C4-2B (cell line): ENCODE data around the gene PIGU.

Source experiments
- ZFX ChIP-seq: fragments of 450-650 bp; IDR thresholded peaks from 2 replicates; pipeline ENCODE4 v1.6.1; 2017
- TF ChIP-seq, protein P1 (sequence below): fragments of 450-650 bp; conservative IDR thresholded peaks from 2 replicates; pipeline ENCODE4 v1.5.1; 2017; ENCODE audit warnings: mild to moderate bottlenecking

DNA sequence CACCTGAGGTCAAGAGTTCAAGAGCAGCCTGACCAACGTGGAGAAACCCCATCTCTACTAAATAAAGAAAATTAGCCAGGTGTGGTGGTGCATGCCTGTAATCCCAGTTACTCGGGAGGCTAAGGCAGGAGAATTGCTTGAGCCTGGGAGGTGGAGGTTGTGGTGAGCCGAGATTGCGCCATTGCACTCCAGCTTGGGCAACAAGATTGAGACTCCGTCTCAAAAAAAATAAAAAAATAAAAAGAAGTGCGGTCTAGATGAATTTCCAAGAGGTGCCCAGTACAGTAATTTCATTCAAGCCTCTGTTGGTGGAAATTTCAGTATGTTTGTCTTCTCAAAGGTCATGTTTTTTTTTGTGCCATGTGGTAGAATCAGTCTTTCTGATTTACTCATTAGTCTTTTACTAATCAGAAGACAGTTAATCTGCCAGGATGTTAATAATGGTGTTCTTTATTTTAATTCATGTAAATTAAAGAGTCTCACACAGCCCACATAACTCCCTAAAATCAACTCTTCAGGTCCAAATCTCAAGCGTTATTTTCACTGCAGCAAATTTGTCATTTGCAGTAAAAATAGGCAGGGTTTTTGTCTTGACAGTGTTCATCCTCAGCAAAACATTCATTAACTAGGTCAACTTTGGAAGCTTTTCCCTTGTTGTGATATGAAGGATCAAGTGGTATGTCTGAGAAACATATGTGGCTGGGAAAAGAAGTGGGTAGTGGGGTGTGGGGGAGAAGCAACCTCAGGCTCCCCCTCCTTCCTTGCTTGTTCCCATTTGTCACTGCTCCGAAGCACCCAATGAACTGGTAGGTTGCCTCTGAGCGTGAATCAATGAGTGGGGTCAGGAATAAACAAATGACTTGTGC, 40.6 kb upstream of the PIGU start:
- TF ChIP-seq, protein P1, sequence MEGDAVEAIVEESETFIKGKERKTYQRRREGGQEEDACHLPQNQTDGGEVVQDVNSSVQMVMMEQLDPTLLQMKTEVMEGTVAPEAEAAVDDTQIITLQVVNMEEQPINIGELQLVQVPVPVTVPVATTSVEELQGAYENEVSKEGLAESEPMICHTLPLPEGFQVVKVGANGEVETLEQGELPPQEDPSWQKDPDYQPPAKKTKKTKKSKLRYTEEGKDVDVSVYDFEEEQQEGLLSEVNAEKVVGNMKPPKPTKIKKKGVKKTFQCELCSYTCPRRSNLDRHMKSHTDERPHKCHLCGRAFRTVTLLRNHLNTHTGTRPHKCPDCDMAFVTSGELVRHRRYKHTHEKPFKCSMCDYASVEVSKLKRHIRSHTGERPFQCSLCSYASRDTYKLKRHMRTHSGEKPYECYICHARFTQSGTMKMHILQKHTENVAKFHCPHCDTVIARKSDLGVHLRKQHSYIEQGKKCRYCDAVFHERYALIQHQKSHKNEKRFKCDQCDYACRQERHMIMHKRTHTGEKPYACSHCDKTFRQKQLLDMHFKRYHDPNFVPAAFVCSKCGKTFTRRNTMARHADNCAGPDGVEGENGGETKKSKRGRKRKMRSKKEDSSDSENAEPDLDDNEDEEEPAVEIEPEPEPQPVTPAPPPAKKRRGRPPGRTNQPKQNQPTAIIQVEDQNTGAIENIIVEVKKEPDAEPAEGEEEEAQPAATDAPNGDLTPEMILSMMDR, result no peak
- TF ChIP-seq ZFX, result no peak
